ENCODE data around the gene ZNF277.

ZNF277 gene

GRCh38 chr7:112359086-112359485, 152.6 kb downstream of the ZNF277 start:
- H4K8ac ChIP-seq (ENCODE audit: low read length): no peak overlapping the region
- no peak overlapping the region for H2AFZ ChIP-seq (ENCODE audit: low read depth, low read length)
- H2BK12ac ChIP-seq (ENCODE audit: low read length in 2 of 2): no peak overlapping the region
- H2AK5ac ChIP-seq (ENCODE audit: low read length, severe bottlenecking): no peak overlapping the region
- no peak overlapping the region for H3K9ac ChIP-seq (ENCODE audit: low read length)
- no peak overlapping the region for H3K4me2 ChIP-seq (ENCODE audit: low read length, poor library complexity, severe bottlenecking)
- H2BK15ac ChIP-seq (ENCODE audit: low read depth, poor library complexity, severe bottlenecking): no peak overlapping the region
- DNase-seq: no peak
- no peak overlapping the region for H3K4ac ChIP-seq (ENCODE audit: low read depth in 1 of 2, low read length in 2 of 2)
- no peak overlapping the region for H3K27ac ChIP-seq (ENCODE audit: low read length, poor library complexity, severe bottlenecking)
- no peaks in the 10 kb centered on the region for H3K36me3 ChIP-seq (ENCODE audit: control insufficient read depth in 1 of 2, insufficient read depth in 2 of 2, low read depth in 1 of 2, low read length in 2 of 2)
- H4K91ac ChIP-seq (ENCODE audit: low read length): no peak overlapping the region
- H3K27me3 ChIP-seq (ENCODE audit: control insufficient read depth in 1 of 2, insufficient read depth in 1 of 2, low read length in 2 of 2): peaks cover 0 to under 1% of the 10 kb centered on the region in 2 experiments
- H3K14ac ChIP-seq (ENCODE audit: low read length in 2 of 2): no peak overlapping the region
- H2BK5ac ChIP-seq (ENCODE audit: low read depth, low read length, poor library complexity, severe bottlenecking): no peak overlapping the region
- H3K4me3 ChIP-seq (ENCODE audit: insufficient read depth in 1 of 2, low read depth in 1 of 2, low read length in 2 of 2): no peak overlapping the region
- no peak overlapping the region for H3K23ac ChIP-seq (ENCODE audit: low read length in 2 of 2)
- H3K18ac ChIP-seq (ENCODE audit: low read depth in 1 of 2, low read length in 2 of 2): no peak overlapping the region
- H2BK120ac ChIP-seq (ENCODE audit: low read depth, low read length): no peak overlapping the region
- H3K4me1 ChIP-seq (ENCODE audit: control insufficient read depth, insufficient read depth, low read depth, low read length): no peaks in the 10 kb centered on the region
- H3K79me1 ChIP-seq (replicated peaks; ENCODE audit: low read length, poor library complexity, severe bottlenecking): no peaks in the 10 kb centered on the region
- H3K9me3 ChIP-seq (ENCODE audit: control insufficient read depth, low read length): peaks cover 13% of the 10 kb centered on the region

- no peak overlapping the region for H2BK12ac ChIP-seq (ENCODE audit: low read length in 2 of 2)
- H3K4ac ChIP-seq (ENCODE audit: low read depth in 1 of 2, low read length in 2 of 2): no peak overlapping the region
- H3K4me3 ChIP-seq (ENCODE audit: insufficient read depth in 1 of 2, low read depth in 1 of 2, low read length in 2 of 2): no peak overlapping the region
- peaks cover 13% of the 10 kb centered on the region for H3K9me3 ChIP-seq (ENCODE audit: control insufficient read depth, low read length)
- no peak overlapping the region for H2BK15ac ChIP-seq (ENCODE audit: low read depth, poor library complexity, severe bottlenecking)
- H3K23ac ChIP-seq (ENCODE audit: low read length in 2 of 2): no peak overlapping the region
- no peak overlapping the region for H2AFZ ChIP-seq (ENCODE audit: low read depth, low read length)
- H4K8ac ChIP-seq (ENCODE audit: low read length): no peak overlapping the region
- H3K79me1 ChIP-seq (replicated peaks; ENCODE audit: low read length, poor library complexity, severe bottlenecking): no peaks in the 10 kb centered on the region
- H3K36me3 ChIP-seq (ENCODE audit: control insufficient read depth in 1 of 2, insufficient read depth in 2 of 2, low read depth in 1 of 2, low read length in 2 of 2): no peaks in the 10 kb centered on the region
- no peaks in the 10 kb centered on the region for H3K4me1 ChIP-seq (ENCODE audit: control insufficient read depth, insufficient read depth, low read depth, low read length)
- no peak overlapping the region for H3K9ac ChIP-seq (ENCODE audit: low read length)
- H2BK5ac ChIP-seq (ENCODE audit: low read depth, low read length, poor library complexity, severe bottlenecking): no peak overlapping the region
- H3K27me3 ChIP-seq (ENCODE audit: control insufficient read depth in 1 of 2, insufficient read depth in 1 of 2, low read length in 2 of 2): peaks cover 0 to 5% of the 10 kb centered on the region in 2 experiments
- H2BK120ac ChIP-seq (ENCODE audit: low read depth, low read length): no peak overlapping the region
- H3K14ac ChIP-seq (ENCODE audit: low read length in 2 of 2): no peak overlapping the region
- no peak overlapping the region for H2AK5ac ChIP-seq (ENCODE audit: low read length, severe bottlenecking)
- H3K4me2 ChIP-seq (ENCODE audit: low read length, poor library complexity, severe bottlenecking): no peak overlapping the region
- H4K91ac ChIP-seq (ENCODE audit: low read length): no peak overlapping the region
- no peak overlapping the region for H3K27ac ChIP-seq (ENCODE audit: low read length, poor library complexity, severe bottlenecking)
- WGBS: 96% methylated on average over 8 of the region's 8 CpGs
- DNase-seq: no peak
- no peak overlapping the region for H3K18ac ChIP-seq (ENCODE audit: low read depth in 1 of 2, low read length in 2 of 2)
These were observed 154.2 kb downstream of the ZNF277 start for GRCh38 chr7:112360681-112361080.

GRCh38 chr7:112361154-112361553, 154.7 kb downstream of the ZNF277 start:
- H3K27ac ChIP-seq (ENCODE audit: low read length, poor library complexity, severe bottlenecking): no peak overlapping the region
- H3K9ac ChIP-seq (ENCODE audit: low read length): no peak overlapping the region
- H3K4ac ChIP-seq (ENCODE audit: low read depth in 1 of 2, low read length in 2 of 2): no peak overlapping the region
- peaks cover 0 to 5% of the 10 kb centered on the region in 2 experiments for H3K27me3 ChIP-seq (ENCODE audit: control insufficient read depth in 1 of 2, insufficient read depth in 1 of 2, low read length in 2 of 2)
- no peak overlapping the region for H2BK15ac ChIP-seq (ENCODE audit: low read depth, poor library complexity, severe bottlenecking)
- H4K8ac ChIP-seq (ENCODE audit: low read length): no peak overlapping the region
- H2AFZ ChIP-seq (ENCODE audit: low read depth, low read length): no peak overlapping the region
- H2AK5ac ChIP-seq (ENCODE audit: low read length, severe bottlenecking): no peak overlapping the region
- H3K14ac ChIP-seq (ENCODE audit: low read length in 2 of 2): no peak overlapping the region
- H3K4me2 ChIP-seq (ENCODE audit: low read length, poor library complexity, severe bottlenecking): no peak overlapping the region
- no peak overlapping the region for H3K23ac ChIP-seq (ENCODE audit: low read length in 2 of 2)
- no peak overlapping the region for H3K4me3 ChIP-seq (ENCODE audit: insufficient read depth in 1 of 2, low read depth in 1 of 2, low read length in 2 of 2)
- H3K18ac ChIP-seq (ENCODE audit: low read depth in 1 of 2, low read length in 2 of 2): no peak overlapping the region
- no peak overlapping the region for H2BK5ac ChIP-seq (ENCODE audit: low read depth, low read length, poor library complexity, severe bottlenecking)
- no peaks in the 10 kb centered on the region for H3K4me1 ChIP-seq (ENCODE audit: control insufficient read depth, insufficient read depth, low read depth, low read length)
- H3K36me3 ChIP-seq (ENCODE audit: control insufficient read depth in 1 of 2, insufficient read depth in 2 of 2, low read depth in 1 of 2, low read length in 2 of 2): no peaks in the 10 kb centered on the region
- no peak overlapping the region for H4K91ac ChIP-seq (ENCODE audit: low read length)
- 86% methylated on average over 3 of the region's 3 CpGs for WGBS
- no peak overlapping the region for H2BK120ac ChIP-seq (ENCODE audit: low read depth, low read length)
- no peak for DNase-seq
- peaks cover 13% of the 10 kb centered on the region for H3K9me3 ChIP-seq (ENCODE audit: control insufficient read depth, low read length)
- no peak overlapping the region for H2BK12ac ChIP-seq (ENCODE audit: low read length in 2 of 2)
- no peaks in the 10 kb centered on the region for H3K79me1 ChIP-seq (replicated peaks; ENCODE audit: low read length, poor library complexity, severe bottlenecking)

- no peak overlapping the region for H3K18ac ChIP-seq (ENCODE audit: low read depth in 1 of 2, low read length in 2 of 2)
- H3K27me3 ChIP-seq (ENCODE audit: control insufficient read depth in 1 of 2, insufficient read depth in 1 of 2, low read length in 2 of 2): peaks cover 0 to 5% of the 10 kb centered on the region in 2 experiments
- 100% methylated on average over 1 of the region's 2 CpGs for WGBS
These were observed 155.7 kb downstream of the ZNF277 start for GRCh38 chr7:112362053-112362650.

More at GRCh38 chr7:112362053-112362650, 155.7 kb downstream of the ZNF277 start:
- no peak overlapping the region for H2BK120ac ChIP-seq (ENCODE audit: low read depth, low read length)
- H3K23ac ChIP-seq (ENCODE audit: low read length in 2 of 2): no peak overlapping the region
- no peak overlapping the region for H2AFZ ChIP-seq (ENCODE audit: low read depth, low read length)
- peak overlapping the region in 1 of 2 experiments; percentile 37 for H3K4ac ChIP-seq (ENCODE audit: low read depth in 1 of 2, low read length in 2 of 2)
- no peaks in the 10 kb centered on the region for H3K36me3 ChIP-seq (ENCODE audit: control insufficient read depth in 1 of 2, insufficient read depth in 2 of 2, low read depth in 1 of 2, low read length in 2 of 2)
- DNase-seq: no peak
- H4K8ac ChIP-seq (ENCODE audit: low read length): no peak overlapping the region
- no peak overlapping the region for H2BK5ac ChIP-seq (ENCODE audit: low read depth, low read length, poor library complexity, severe bottlenecking)
- no peaks in the 10 kb centered on the region for H3K79me1 ChIP-seq (replicated peaks; ENCODE audit: low read length, poor library complexity, severe bottlenecking)
- no peak overlapping the region for H3K9ac ChIP-seq (ENCODE audit: low read length)
- no peaks in the 10 kb centered on the region for H3K4me1 ChIP-seq (ENCODE audit: control insufficient read depth, insufficient read depth, low read depth, low read length)
- H3K9me3 ChIP-seq (ENCODE audit: control insufficient read depth, low read length): peaks cover 13% of the 10 kb centered on the region
- H2AK5ac ChIP-seq (ENCODE audit: low read length, severe bottlenecking): no peak overlapping the region
- no peak overlapping the region for H2BK12ac ChIP-seq (ENCODE audit: low read length in 2 of 2)
- H3K14ac ChIP-seq (ENCODE audit: low read length in 2 of 2): no peak overlapping the region
- no peak overlapping the region for H2BK15ac ChIP-seq (ENCODE audit: low read depth, poor library complexity, severe bottlenecking)
- H3K27ac ChIP-seq (ENCODE audit: low read length, poor library complexity, severe bottlenecking): no peak overlapping the region
- no peak overlapping the region for H3K4me3 ChIP-seq (ENCODE audit: insufficient read depth in 1 of 2, low read depth in 1 of 2, low read length in 2 of 2)
- no peak overlapping the region for H3K4me2 ChIP-seq (ENCODE audit: low read length, poor library complexity, severe bottlenecking)
- no peak overlapping the region for H4K91ac ChIP-seq (ENCODE audit: low read length)

All from mesenchymal stem cell (in vitro differentiated cells and primary cell).